ENCODE results near the gene GPSM3.
A peak's percentile ranks its signal among the peaks of the same experiment; 100 is the strongest.

GPSM3 gene

DNA sequence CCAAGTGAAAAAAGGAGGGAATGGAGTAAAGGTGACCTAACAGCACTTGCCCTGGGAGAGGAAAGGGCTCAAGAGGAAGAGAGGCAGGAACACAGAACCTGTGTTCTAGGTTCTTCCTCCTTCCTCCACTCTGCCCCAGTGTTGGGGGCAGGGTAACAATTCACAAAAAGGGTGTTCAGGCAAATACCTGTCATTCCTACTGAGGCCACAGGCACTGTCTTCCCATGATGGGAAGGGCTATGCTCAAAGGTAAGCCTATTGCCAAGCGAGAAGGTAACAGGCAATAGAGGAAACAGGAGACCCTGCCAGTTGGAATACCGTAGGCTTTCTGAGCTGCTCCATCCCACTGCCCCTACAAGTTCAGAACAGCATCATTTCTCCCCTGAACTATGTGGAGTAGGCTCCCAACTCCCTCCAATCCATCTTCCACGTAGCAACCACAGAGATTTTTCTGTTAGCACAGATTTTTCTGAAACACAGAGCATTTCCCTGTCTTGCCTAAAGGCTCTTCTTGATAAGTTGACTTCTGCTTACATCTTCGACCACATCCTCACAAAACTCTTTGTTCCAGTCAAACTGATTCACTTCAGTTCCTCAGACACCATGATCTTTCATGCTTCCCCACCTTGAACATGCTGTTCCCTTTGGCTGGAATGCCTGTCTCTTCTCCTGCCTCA lies 19.3 kb downstream of the GPSM3 start:
- DNase-seq (ENCODE audit: low read depth in 2 of 2): no peak

- DNase-seq (ENCODE audit: low read depth in 2 of 2): no peak
These were observed 21.2 kb downstream of the GPSM3 start for GRCh38 chr6:32171234-32171633.

DNA sequence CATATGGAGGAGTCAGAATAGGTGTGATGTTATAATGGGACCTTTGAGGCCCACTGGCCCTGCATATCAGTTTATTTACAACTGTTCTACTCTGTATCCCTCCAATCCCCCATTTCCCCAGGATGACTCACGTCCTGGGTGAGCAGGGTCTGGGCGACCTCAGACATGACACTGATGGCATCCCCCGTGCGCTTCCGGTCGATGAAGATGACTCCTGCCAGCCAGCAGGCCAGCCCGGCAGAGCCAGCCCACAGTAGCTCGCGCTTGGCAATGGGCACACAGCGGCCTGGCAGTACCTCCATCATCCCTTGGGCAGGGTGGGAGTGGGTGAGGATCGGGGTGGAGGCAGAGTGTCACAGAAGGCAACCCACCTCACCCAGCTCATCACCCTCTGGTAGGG lies 22.1 kb downstream of the GPSM3 start:
- no peak for DNase-seq (ENCODE audit: low read depth in 2 of 2)

- DNase-seq (ENCODE audit: low read depth in 2 of 2): no peak
These were observed 23.4 kb downstream of the GPSM3 start for GRCh38 chr6:32168807-32169591.

- DNase-seq (ENCODE audit: low read depth in 2 of 2): no peak
These were observed 24.1 kb downstream of the GPSM3 start for GRCh38 chr6:32168350-32168749.

GRCh38 chr6:32167761-32168262 lies 24.6 kb downstream of the GPSM3 start:
- DNase-seq (ENCODE audit: low read depth in 2 of 2): no peak

DNA sequence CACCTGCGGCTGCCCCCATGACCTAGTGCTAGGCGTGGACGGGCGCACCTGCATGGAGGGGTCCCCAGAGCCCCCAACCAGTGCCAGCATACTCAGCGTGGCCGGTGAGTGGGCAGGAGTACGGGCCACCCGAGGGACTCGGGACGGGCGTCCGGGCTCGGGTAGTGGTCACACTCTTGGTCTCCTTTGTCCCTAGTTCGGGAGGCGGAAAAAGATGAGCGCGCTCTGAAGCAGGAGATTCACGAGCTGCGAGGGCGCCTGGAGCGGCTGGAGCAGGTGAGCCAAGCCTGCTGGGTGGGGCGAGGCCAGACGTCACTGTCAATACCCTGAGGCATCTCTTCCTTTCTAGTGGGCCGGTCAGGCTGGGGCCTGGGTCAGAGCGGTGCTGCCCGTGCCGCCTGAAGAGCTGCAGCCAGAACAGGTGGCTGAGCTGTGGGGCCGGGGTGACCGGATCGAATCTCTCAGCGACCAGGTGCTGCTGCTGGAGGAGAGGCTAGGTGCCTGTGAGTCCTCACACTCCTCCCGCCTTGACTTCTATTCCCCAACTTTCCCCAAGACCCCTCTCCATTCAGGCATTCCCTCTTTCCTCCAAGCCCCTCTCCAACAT lies 25.2 kb downstream of the GPSM3 start:
- no peak for DNase-seq (ENCODE audit: low read depth in 2 of 2)

DNA sequence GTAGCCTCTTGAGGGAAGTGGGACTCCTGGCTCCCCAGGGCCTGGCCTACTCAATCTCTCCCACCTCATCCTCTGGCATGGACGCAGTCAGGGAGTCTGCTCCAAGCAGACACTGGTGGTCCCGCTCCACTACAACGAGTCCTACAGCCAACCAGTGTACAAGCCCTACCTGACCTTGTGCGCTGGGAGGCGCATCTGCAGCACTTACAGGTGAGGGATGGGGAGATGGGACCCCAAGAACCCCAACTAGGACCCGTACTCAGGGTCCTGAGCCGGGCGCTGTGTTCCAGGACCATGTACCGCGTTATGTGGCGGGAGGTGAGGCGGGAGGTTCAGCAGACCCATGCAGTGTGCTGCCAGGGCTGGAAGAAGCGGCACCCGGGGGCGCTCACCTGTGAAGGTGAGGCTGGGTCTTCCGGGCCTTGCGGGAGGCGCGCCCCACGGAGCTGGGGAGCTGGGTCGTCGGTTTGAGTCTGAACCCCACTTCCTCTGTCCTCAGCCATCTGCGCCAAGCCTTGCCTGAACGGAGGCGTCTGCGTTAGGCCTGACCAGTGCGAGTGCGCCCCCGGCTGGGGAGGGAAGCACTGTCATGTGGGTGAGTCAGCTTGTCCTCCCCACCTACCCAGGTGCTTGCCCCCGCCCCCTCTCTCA lies 25.9 kb downstream of the GPSM3 start:
- DNase-seq (ENCODE audit: low read depth in 2 of 2): no peak

DNA sequence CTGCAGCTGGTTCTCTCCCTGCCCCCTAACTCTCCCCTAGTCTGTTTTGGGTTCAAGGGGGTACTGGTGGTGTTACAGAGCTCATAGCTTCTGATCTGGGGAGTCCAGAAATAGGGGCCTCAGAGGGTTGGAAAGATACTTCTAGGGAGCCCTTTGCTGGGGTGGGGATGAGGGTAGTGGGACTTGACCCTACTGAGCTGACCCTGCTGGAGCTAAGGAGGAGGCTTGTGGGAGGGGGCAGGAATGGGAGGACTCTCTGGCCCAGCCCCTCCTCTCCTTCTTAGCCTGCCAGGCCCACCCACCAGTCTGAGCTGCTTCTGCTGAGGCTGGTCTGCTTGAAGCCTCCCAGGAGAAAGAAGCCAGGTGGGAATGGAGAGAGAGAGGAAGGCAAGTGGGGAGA lies 28.1 kb downstream of the GPSM3 start, which contains the start of gene EGFL8:
Gene EGFL8, plus strand, starts transcription at position 301 of the 400 bp plus-strand sequence. CDS start 1,571 bp downstream, outside the sequence.
- no peak for DNase-seq (ENCODE audit: low read depth in 2 of 2)

DNA sequence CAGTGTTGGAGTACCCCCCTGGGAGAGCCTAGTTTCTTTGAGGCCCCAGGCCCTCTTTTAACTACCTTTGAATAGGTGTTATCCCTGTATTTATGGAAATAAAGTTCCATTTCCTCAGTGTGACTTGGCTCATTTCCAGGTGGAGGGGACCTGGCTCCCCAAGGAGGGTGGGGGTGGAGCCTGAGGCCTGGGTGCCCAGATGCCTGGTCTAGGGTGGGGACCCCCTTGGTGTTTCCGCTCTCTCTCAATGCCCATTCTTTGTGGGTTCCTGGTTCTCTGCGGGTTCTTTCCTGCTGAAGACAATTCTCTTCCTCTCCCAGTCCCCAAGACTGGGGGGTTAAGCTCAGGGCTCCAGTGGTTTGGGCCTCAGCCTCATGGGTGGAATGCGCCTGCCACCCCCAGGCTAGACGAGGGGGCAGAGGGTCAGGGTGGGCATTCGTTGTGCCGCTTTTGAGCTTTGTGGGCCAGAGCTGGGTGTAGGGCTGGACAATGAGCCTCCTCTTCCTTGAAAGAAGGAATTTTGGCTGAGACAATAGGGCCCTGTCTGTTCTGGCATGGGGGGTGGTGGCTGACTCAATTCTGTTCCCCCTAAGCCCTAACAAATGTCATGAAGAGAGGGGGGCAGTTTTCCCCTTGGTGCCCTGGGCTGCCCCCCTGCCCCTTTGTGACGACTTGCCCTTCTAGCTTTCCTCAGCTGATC lies 28.7 kb downstream of the GPSM3 start:
- no peak for DNase-seq (ENCODE audit: low read depth in 2 of 2)

DNA sequence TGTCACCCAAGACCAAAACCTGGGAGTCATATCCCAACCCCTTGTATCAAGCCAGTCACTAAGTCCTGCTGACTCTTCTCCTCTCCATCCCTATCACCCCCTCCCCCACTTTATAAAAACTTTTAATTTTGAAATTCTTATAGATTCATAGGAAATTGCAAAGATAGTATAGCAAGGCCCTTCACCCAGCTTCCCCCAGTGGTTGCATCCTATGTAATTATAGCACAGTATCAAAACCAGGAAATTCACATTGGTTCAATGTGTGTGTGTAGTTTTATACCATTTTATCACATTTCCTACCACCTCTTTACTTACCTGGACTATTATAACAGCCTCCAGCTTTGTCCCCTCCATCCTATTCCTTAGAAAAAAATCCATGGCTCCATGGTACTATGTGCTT lies 34.4 kb downstream of the GPSM3 start:
- DNase-seq (ENCODE audit: low read depth in 2 of 2): no peak

DNA sequence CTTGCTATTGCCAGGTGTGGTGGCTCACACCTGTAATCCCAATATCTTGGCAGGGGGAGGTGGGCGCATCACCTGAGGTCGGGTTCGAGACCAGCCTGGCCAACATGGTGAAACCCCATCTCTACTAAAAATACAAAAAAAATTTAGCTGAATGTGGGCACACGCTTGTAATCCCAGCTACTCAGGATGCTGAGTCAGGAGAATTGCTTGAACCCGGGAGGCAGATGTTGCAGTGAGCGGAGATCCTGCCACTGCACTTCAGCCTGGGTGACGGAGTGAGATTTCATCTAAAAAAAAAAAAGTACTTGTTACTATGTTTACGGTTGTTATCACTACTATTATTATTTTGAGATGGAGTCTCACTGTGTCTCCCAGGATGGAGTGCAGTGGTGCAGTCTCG lies 35.6 kb downstream of the GPSM3 start:
- no peak for DNase-seq (ENCODE audit: low read depth in 2 of 2)

- DNase-seq (ENCODE audit: low read depth in 2 of 2): no peak
These were observed 37.8 kb downstream of the GPSM3 start for GRCh38 chr6:32154514-32155161.

DNA sequence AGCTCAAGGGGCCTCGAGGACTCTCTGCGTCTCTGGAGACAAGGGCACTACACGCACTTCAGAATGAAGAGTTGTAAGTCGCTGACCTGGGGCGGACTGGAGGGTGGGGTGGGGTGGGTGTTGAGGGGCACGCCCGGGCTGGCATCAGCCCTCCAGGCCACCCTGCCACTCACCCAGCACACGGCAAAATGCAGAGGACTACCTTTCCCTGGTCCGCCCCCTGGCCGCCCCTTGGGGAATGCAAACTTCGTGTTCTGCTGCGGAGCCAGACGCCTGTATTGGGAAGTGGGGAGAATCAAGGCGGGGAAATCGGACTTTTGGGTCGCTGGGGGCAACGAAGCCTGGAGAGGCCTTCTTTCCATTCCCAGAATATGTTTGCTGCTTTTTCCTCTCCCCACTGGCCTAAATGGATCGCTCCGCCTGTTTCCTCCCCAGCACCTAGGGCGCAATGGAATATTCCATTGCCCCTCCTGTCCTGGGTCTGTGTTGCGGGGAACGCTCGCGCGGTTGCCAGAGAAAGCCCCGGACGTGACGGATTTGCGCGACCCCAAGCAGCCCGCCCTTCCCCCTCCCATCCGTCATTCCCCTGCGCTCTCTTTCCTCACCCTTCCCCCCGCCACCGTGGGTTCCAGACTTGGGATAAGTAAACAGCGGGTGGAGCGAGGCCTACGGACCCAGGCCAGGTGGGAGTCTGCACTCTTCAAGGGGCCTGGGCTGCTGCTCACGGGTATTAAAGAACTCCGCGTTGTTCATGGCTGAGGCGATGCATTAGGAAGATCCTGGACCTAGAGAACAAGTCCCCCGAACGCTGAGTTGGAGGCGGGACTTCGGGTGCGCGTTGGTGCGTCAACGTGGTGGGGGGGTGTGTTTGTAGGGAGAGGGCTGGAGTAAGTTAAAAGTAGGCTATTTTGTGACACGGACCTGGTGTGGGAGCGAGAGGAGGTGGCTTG lies 38.6 kb downstream of the GPSM3 start, which contains the start of gene PPT2:
Gene PPT2, plus strand, starts transcription at position 578 of the 950 bp plus-strand sequence. CDS start 454 bp downstream, outside the sequence.
- peak; percentile 74 to 79 for DNase-seq (ENCODE audit: low read depth in 2 of 2)

DNA sequence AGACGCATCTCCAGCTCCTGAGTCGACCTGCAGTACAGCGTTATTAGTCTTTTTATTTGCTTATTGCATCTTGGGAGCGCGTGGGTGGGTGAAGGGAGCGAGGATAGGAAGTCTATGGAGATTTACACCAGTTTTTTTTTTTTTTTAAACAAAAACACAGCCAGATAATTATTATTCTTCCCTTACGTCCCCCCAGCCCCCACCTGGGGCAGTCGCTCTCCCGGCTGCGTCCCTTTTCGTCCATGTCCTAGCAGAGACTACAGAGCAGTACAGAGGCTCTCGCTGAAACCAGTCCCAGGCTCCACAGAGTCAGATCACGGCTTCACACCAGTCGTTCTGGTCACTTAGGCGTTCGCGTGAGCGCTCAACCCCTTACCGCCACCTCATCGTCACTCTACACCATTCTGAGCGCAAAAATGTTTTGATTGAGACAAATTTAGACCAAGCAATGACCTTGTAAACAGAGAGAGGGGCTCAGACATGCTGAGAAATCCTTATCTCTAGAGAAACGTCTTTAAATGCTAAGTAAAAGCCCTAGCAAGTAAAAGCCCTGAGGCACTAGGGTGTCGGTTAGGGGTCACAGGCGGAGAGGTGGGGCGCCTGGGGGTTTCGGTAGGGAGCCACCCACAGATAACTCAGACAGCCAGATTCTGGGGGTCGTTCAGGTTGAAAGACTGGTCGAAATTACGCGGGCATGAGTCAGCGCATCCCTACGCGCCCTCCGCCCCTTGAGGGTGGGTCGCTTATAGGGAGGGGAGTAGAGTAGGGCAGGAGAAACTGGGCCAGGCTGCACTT lies 39.5 kb downstream of the GPSM3 start:
- DNase-seq (ENCODE audit: low read depth in 2 of 2): no peak

DNA sequence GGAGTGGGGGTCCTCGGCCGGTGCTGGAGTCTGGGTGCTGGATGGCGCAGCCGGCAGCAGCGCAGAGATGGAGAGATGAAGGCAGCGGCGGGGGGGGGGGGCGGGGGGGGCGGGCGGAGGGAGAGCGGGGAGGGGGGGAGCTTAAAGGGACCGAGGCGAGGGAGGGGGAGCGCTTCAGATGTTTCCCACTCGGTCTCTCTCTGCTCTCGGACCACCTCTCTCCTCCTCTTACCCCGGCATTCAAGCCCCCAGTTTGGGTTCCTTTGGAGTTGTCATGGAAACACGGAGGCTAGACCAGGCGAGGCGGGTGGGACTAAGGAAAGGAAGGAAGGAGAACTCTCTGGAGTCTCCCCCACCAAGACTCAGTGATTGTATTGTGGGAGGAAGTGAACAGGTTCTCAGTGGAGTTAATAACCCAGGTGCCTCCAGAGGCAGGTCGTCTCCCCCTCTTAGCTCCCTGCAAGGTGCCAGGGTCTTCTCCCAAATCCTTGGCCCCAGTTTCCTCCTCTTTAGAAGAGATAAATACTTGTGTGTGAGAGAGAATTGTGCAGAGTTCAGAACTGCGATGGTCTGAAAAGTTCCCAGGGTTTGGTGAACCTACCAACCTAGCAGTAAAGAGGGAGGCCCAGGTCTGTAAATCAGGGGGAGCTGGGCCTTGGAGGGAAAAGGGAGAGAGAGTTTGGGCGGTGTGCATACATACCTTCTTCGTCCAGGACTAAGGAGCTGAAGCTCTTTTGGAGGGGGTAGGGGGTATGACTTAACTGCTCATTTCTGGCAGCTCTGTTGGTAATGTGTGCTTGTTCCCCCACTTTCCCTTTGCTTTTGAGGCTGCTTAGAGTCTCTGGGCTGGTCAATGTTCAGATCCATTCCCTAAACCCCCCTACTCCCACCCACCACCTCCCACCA lies 40.3 kb downstream of the GPSM3 start, which contains the start of gene PRRT1:
Gene PRRT1, minus strand, starts transcription at position 77 of the 906 bp plus-strand sequence. CDS start 112 bp downstream, outside the sequence.
- no peak for DNase-seq (ENCODE audit: low read depth in 2 of 2)

GRCh38 chr6:32151181-32151862 lies 41.1 kb downstream of the GPSM3 start:
- DNase-seq (ENCODE audit: low read depth in 2 of 2): no peak
